ENCODE results near the gene ADAMTS2. TPM values are rescaled to one million over a fixed set of nuclear protein-coding genes. Genes with fewer than 3 reads are reported as not detected.

ADAMTS2 gene
- total and polyA plus RNA-seq, 2 of the 4 experiments (the other 2 are of a cell fraction) = 19.0 to 58.8 TPM

DNA sequence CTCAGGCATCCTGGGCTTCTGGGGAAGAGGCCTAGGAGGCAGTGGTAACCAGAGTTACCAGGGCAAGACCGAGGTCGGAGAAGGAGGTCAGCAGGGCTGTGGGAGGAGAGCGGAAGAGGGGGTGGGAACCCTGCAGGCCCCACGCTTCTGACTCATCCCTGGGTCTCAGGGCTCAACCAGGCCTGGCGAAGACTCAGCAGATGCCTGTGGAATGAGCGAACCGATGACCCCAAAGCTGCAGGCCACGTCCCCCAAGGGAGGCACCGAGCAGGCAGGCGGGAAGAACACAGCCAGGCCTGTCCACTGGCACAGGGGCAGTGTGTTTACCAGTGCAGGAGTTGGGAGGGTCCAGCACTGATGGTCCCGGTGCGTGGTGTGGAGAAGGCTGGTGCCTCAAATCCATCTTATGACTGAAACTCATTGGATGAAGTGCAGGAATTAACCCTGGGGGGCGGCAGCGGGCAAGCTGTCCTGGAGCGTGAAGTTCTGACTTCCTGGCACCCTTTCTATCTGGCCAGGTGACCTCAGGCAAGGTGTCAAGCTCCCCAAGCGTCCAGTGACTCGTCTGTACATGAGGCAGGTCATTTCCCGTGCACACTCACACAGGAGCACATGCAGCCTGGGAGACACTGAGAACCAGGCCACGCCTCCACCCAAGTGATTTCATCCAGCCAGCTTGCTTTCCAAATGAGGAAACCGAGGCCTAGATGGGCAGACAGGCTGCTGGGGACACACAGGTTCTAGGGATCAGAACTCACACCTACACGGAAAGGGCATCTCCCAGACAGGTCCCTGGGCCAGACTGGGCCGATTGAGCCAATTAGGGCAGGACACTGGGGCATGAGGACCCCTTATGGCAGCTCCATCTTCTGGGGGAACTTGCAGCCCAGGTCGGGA, 69.1 kb downstream of the ADAMTS2 start:
- no TSS peak for BruUV-seq (replicated peaks)
- ATAC-seq (ENCODE audit: low read depth) = peak; percentile 83
- TF ChIP-seq USF2 (IDR thresholded peaks at IDR 0.05; ENCODE audit: low read depth, low read length) (peak; percentile 24), RAD21 (IDR thresholded peaks at IDR 0.05; ENCODE audit: low read length) (peak; percentile 25; the same call in 1 of the 2 replicates), RCOR1 (IDR thresholded peaks at IDR 0.05; ENCODE audit: insufficient replicate concordance, low read length) (no peak), FOS (IDR thresholded peaks at IDR 0.05; ENCODE audit: low read depth, low read length) (peak; percentile 98), POLR2A (IDR thresholded peaks at IDR 0.05; ENCODE audit: low read depth, low read length) (peak; percentile 30; the same call in 1 of the 2 replicates), CEBPB (IDR thresholded peaks at IDR 0.05; ENCODE audit: low read depth, low read length) (no peak), NFE2L2 (IDR thresholded peaks at IDR 0.05; ENCODE audit: low read depth, low read length) (peak; percentile 65; the same call in 1 of the 2 replicates), CHD1 (IDR thresholded peaks at IDR 0.05; ENCODE audit: low read depth, low read length) (no peak), CTCF (conservative IDR thresholded peaks at IDR 0.05; ENCODE audit: low read depth, low read length) (no peak), MAFK (IDR thresholded peaks at IDR 0.05; ENCODE audit: low read depth, low read length) (0 out of 2 replicates have a peak, but pooled peaks have one; percentile 30), MXI1 (IDR thresholded peaks at IDR 0.05; ENCODE audit: borderline replicate concordance, low read depth, low read length) (peak; percentile 49; the same call in 1 of the 2 replicates), MAZ (IDR thresholded peaks at IDR 0.05; ENCODE audit: borderline replicate concordance, low read depth, low read length) (peak; percentile 80), RFX5 (IDR thresholded peaks at IDR 0.05; ENCODE audit: low read depth, low read length) (no peak), SMC3 (IDR thresholded peaks at IDR 0.05; ENCODE audit: low read depth, low read length) (peak; percentile 16; the same call in 1 of the 2 replicates)

More for the DNA sequence above, 69.1 kb downstream of the ADAMTS2 start:
- Histone ChIP-seq H4K5ac (ENCODE audit: low read depth, low read length) (peak overlapping the region; percentile 89), H3K79me1 (ENCODE audit: low read depth in 1 of 2, low read length in 2 of 2) (peaks cover 17 to 69% of the 10 kb centered on the region in 2 experiments), H3K27me3 (ENCODE audit: control insufficient read depth, insufficient read depth, low read length) (no peaks in the 10 kb centered on the region), H2AK5ac (ENCODE audit: low read depth, low read length) (peak overlapping the region; percentile 94), H3K36me3 (ENCODE audit: control insufficient read depth, insufficient read depth, low read length) (peaks cover 6% of the 10 kb centered on the region; the same call in 1 of the 2 replicates), H3K18ac (ENCODE audit: low read depth, low read length) (peak overlapping the region; percentile 93), H3K9me3 (ENCODE audit: control insufficient read depth, insufficient read depth, low read length) (no peaks in the 10 kb centered on the region), H2BK5ac (ENCODE audit: low read depth, low read length, poor library complexity, severe bottlenecking) (peak overlapping the region; percentile 97), H4K91ac (ENCODE audit: insufficient read depth, low read depth, low read length) (peak overlapping the region; percentile 99), H3K9ac (ENCODE audit: low read depth, low read length) (peak overlapping the region; percentile 57), H2AFZ (replicated peaks; ENCODE audit: low read length, poor library complexity) (peak overlapping the region; percentile 88), H4K20me1 (ENCODE audit: insufficient read depth, low read length) (no peaks in the 10 kb centered on the region), H3K4me1 (ENCODE audit: control insufficient read depth, insufficient read depth, low read length) (peaks cover 51% of the 10 kb centered on the region), H2BK120ac (ENCODE audit: low read depth, low read length) (peak overlapping the region; percentile 97), H2BK15ac (ENCODE audit: low read depth, low read length) (peak overlapping the region; percentile 78), H3K27ac (ENCODE audit: insufficient read depth, low read length) (peak overlapping the region; percentile 97), H3K14ac (replicated peaks; ENCODE audit: low read depth, low read length) (peak overlapping the region; percentile 94), H3K4ac (ENCODE audit: low read depth, low read length) (peak overlapping the region; percentile 98), H2BK20ac (ENCODE audit: low read depth, low read length) (peak overlapping the region; percentile 84), H3K23ac (ENCODE audit: low read depth, low read length) (peak overlapping the region; percentile 94), H3K9me1 (ENCODE audit: insufficient read depth, low read length) (peaks cover 51% of the 10 kb centered on the region), H3K4me2 (ENCODE audit: low read depth, low read length) (peak overlapping the region; percentile 47), H2AK9ac (replicated peaks; ENCODE audit: low read depth, low read length, poor library complexity) (peak overlapping the region; percentile 99), H3K4me3 (ENCODE audit: insufficient read depth, low read depth, low read length) (no peak overlapping the region), H4K8ac (ENCODE audit: low read depth in 2 of 2, low read length in 2 of 2) (peak overlapping the region; percentile 76 to 98), H3K56ac (ENCODE audit: extremely low read depth, insufficient read depth, low read length) (peak overlapping the region; percentile 80)
- ChIA-PET POLR2A (ENCODE audit: unreplicated experiment) (interaction anchor here (0.6 kb wide), 1 partner anchor 19 kb away, joined by 3 read pairs; no protein-coding TSS in a partner anchor), CTCF (no interaction called here)
- intact Hi-C loops (cut with micrococcal nuclease) (loop anchor here (1.0 kb wide), 1 partner anchor 28 kb away; no protein-coding TSS in a partner anchor), dilution Hi-C loops (cut with HindIII; ENCODE audit: low sequenced_read_pairs, unreplicated experiment) (no loop called here), in situ Hi-C loops (cut with MboI; ENCODE audit: low sequenced_read_pairs) (no loop called here)
- DNase-seq = peak; percentile 98
- 36% methylated on average over 7 of the region's 23 CpGs; no CpG with 5 or more reads in 1 of the 2 experiments for WGBS, 2 experiments (ENCODE audit: extremely low coverage in 2 of 2, insufficient read length in 1 of 2)
